ENCODE data around the gene ACTR8. TPM values are rescaled to one million over a fixed set of nuclear protein-coding genes. Genes with fewer than 3 reads are reported as not detected.

The ACTR8 gene
- total and polyA plus RNA-seq, 11 donors: 12.0 to 48.2 (median 28.2) TPM

GRCh38 chr3:53841296-53841695 is 40.7 kb downstream of the ACTR8 start:
- DNase-seq (no peak), ATAC-seq (no peak)
- H3K27ac ChIP-seq: no peak overlapping the region
- no peak for TF ChIP-seq POLR2A (IDR thresholded peaks at IDR 0.05)
- no peak for TF ChIP-seq CTCF (IDR thresholded peaks at IDR 0.05)
- H3K27me3 ChIP-seq: peaks cover 0 to 17% (median under 1%) of the 10 kb centered on the region in 9 donors
- intact Hi-C loops (cut with DNase I): no loop called here
- H3K4me3 ChIP-seq: no peak overlapping the region
- H3K36me3 ChIP-seq: no peaks in the 10 kb centered on the region
- 82 to 97% (median 88%) methylated on average over 5 of the region's 5 CpGs for WGBS, 4 donors
- no peaks in the 10 kb centered on the region for H3K9me3 ChIP-seq
- H3K4me1 ChIP-seq: peaks cover 0 to 12% (median under 1%) of the 10 kb centered on the region in 12 donors

GRCh38 chr3:53837331-53837730 is 44.6 kb downstream of the ACTR8 start:
- no peak overlapping the region for H3K27ac ChIP-seq
- H3K4me3 ChIP-seq: no peak overlapping the region
- no peaks in the 10 kb centered on the region for H3K4me1 ChIP-seq
- ATAC-seq (no peak), DNase-seq (no peak)
- intact Hi-C loops (cut with DNase I): no loop called here
- H3K36me3 ChIP-seq: no peaks in the 10 kb centered on the region
- TF ChIP-seq POLR2A (IDR thresholded peaks at IDR 0.05) (no peak), CTCF (IDR thresholded peaks at IDR 0.05) (no peak)
- 82 to 95% (median 84%) methylated on average over 4 to 10 of the region's 10 CpGs for WGBS, 4 donors
- no peaks in the 10 kb centered on the region for H3K9me3 ChIP-seq
- H3K27me3 ChIP-seq: no peaks in the 10 kb centered on the region

GRCh38 chr3:53836084-53836872 is 45.7 kb downstream of the ACTR8 start:
- no peaks in the 10 kb centered on the region for H3K9me3 ChIP-seq
- no peaks in the 10 kb centered on the region for H3K27me3 ChIP-seq
- no peaks in the 10 kb centered on the region for H3K4me1 ChIP-seq
- H3K36me3 ChIP-seq: no peaks in the 10 kb centered on the region
- 91 to 96% (median 95%) methylated on average over 8 to 9 of the region's 9 CpGs for WGBS, 4 donors
- no peak overlapping the region for H3K27ac ChIP-seq
- DNase-seq (no peak), ATAC-seq (no peak)
- intact Hi-C loops (cut with DNase I): no loop called here
- no peak overlapping the region for H3K4me3 ChIP-seq
- no peak for TF ChIP-seq POLR2A (IDR thresholded peaks at IDR 0.05)
- TF ChIP-seq CTCF (IDR thresholded peaks at IDR 0.05): no peak

GRCh38 chr3:53835257-53835656 is 46.7 kb downstream of the ACTR8 start:
- H3K9me3 ChIP-seq: no peaks in the 10 kb centered on the region
- intact Hi-C loops (cut with DNase I): no loop called here
- H3K36me3 ChIP-seq: no peaks in the 10 kb centered on the region
- H3K27me3 ChIP-seq: no peaks in the 10 kb centered on the region
- no peak overlapping the region for H3K4me3 ChIP-seq
- no peak for TF ChIP-seq POLR2A (IDR thresholded peaks at IDR 0.05)
- TF ChIP-seq CTCF (IDR thresholded peaks at IDR 0.05): no peak
- no peak for DNase-seq
- WGBS, 4 donors: 64 to 92% (median 83%) methylated on average over 1 of the region's 1 CpG
- no peak overlapping the region for H3K27ac ChIP-seq
- H3K4me1 ChIP-seq: no peaks in the 10 kb centered on the region
- ATAC-seq: no peak

Data from heart left ventricle (tissue), 16 donors.